SW 1271 (cell line): ENCODE measurements around the gene CYP4F22.
"Not testable (repeated sequence)": the region's sequence is repeated elsewhere in the genome, so short reads cannot be mapped to it uniquely, and the experiment has no call there.

Experiments used
- DNase-seq, 2 experiments: peaks; one replicate each; lab custom pipeline; 2025; lab: John Stamatoyannopoulos, UW

The CYP4F22 gene

GRCh38 chr19:15495151-15495550 lies 13.2 kb upstream of the CYP4F22 start:
- DNase-seq = no peak

- DNase-seq = no peak
These were observed 10.0 kb upstream of the CYP4F22 start for GRCh38 chr19:15498156-15498858.

DNA sequence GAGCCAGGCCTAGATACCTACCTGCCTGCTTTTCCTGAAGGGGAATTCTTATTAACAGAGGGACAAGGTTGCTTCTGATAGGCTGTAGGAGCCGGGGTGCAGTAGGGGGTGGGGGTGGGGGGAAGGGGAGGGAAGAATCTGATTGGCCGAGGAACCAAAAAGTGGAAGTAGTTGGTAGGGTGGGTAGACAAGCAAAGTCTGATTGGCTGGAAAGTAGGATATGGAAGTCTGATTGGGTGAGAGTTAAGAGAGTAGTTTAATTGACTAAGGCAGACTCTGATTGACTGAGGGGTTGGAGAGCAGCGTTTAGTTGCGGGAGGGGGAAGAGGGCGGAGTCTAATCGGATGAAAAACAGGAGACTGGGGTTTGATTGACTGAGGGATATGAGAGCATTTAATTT lies 9.4 kb upstream of the CYP4F22 start:
- no peak for DNase-seq

DNA sequence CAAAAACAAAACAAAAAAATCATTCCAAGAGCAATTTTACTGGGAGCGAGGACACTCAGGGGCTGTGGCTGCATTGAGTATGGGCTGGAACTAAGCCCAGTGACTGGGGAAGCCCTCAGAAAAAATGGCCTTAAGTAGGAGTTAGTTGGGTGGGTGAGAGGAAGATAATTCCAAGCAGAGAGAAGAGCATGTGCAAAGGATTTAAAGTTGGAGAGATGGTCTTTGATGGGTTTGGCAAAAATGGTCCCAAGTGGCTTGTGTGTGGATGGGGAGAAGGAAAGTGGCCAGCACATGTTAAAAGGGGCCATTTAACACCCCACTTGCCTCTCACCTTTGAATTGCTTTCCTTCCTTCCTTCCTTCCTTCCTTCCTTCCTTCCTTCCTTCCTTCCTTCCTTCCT lies 6.7 kb upstream of the CYP4F22 start:
- no peak for DNase-seq

- no peak for DNase-seq
These were observed 6.1 kb upstream of the CYP4F22 start for GRCh38 chr19:15502264-15502663.

DNA sequence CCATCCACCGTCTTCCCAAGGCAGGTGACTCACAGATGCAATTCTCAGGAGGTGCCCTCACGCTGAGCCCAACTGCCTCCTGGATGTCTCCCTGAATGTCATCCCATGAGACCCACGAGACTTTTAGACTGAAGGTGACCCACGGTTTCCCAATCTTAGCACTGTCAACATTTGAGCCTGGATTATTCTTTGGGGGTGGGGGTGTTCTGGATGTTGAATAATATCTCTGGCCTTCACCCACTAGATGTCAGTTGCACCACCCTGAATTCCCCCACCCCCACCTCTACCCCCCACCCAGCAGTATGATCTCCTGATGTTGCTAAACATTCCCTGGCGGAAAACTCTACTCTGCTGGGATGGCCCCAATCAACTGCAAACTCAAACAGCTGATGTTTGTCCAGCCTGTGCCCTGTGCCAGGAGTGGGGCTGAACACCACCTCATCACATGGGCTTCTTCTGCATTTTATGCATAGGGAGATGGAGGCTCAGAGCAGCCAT lies 2.2 kb upstream of the CYP4F22 start:
- DNase-seq = no peak

DNA sequence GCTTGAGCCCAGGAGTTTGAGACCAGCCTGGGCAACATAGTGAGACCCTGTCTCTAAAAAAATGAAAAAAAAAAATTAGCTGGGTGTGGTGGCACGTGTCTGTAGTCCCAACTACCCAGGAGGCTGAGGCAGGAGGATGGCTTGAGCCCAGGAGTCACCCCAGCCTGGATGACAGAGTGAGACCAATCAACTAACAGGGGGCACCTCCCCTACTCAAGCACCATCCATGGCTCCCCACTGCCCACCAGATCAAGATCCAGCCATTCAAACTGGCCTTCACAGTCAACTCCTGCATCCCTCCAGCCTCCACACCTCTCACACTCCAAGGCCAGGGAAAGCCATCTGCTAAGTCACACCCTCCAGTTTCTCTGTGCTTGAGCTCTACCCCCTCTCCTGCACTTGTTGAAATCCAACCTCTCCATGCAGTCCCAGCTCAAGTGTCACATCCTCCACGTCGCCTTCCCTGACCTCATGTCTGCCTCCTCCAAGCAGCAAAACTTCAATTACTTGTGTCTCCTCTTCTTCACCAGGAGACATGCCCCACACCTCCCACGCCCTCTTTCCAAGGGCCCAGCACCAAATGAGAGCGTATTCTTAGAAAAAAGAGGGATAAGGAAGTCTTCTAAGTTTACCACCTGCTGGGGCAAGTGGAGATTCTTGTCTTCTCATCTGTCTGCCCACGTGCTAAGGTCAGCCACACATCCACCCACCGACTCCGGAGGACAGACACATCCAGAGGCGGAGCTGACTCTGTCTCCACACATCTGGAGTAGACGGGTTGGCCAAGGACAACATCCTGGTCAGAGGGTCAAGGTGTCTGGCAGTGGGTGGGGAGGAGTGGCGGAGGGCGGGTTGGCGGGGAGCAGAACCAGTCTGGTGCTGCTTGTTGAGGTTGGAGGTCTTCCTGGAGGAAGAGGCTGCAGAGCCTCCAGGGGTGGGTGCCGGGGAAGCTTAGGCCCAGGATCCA lies 974 bp upstream of the CYP4F22 start:
- DNase-seq = no peak

DNA sequence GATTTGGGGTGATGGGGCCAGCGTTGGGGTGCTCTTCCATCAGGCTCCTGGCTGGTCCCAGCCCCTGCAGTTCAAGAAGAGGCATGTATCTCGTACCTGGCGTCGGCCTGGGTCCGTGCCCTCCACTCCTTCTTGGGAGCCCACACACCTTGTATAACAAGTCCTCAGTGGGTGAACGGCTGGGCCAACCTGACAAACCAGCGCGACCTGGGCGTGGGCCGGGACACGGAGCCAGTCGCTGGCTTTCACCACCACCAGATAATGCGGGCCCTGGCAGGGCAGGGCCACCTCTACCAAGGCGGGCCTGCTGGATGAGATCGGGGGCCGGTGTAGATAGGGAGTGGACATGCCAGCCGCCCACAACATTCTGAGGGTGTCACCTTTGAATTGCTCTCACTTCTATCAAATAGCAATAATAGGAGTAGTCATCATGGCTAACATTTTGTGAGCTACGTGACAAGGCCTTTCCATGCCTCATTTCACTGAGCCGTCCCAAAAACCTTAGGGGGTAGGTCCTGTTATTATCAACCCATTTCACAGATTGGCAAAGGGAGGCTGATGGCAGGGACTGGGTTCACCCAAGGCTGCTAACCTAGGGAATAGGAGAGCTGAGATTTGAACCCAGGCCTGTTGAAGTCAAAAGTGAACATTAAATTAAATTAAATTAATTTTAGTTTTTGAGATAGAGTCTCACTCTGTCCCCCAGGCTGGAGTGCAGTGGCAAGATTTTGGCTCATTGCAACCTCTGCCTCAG lies 3.5 kb downstream of the CYP4F22 start:
- DNase-seq = no peak

DNA sequence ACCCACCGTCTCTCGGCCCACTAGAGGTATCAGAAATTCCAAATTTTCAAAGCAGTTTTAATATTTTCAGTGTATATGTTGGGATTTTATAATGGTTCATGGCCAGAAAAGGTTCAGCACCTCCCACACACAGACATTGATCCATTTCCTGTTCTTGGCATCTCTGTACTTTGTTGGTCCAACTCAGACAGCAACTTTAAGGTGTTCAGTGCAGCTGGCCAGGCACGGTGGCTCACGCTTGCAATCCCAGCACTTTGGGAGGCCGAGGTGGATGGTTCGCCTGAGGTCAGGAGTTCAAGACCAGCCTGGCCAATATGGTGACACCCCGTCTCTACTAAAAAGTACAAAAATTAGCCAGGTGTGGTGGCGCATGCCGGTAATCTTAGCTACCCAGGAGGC lies 6.9 kb downstream of the CYP4F22 start:
- DNase-seq = not testable (repeated sequence)

DNA sequence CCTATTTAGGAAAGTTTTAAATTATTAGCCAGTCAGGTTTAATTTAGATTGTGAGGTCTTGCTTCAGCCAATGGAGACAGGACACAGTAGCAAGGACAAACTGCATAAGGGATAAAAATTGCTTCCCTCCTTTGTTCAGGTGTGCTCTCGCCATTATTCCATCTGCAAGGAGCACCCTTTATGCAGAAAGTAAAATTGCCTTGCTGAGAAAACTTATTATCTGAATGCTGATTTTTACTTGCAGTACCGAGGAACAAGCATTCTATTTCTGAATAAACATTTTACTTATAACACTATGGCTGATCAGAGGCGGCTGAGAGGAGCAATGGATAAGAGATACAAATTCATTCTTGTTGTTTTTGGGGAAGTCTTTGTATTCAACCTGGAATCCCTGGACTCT lies 8.0 kb downstream of the CYP4F22 start:
- no peak for DNase-seq

DNA sequence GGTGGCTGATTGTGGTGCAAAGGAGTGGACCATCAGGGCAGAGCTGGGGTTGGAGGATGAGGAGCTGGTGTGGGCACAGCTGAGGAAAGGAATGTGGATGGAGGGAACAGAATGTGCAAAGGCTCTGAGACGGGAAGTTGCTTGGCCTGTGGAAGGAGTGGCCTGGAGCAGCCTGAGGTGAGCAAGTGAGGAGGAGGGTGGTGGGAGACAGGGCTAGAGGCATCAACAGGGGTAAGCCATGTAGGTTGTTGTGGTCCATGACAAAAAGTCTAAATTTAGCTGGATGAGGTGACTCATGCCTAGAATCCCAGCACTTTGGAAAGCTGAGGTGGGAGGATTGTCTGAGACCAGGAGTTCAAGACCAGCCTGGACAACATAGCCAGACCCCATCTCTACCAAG lies 9.5 kb downstream of the CYP4F22 start:
- DNase-seq = no peak

- no peak for DNase-seq
These were observed 11.2 kb downstream of the CYP4F22 start for GRCh38 chr19:15519433-15519976.

DNA sequence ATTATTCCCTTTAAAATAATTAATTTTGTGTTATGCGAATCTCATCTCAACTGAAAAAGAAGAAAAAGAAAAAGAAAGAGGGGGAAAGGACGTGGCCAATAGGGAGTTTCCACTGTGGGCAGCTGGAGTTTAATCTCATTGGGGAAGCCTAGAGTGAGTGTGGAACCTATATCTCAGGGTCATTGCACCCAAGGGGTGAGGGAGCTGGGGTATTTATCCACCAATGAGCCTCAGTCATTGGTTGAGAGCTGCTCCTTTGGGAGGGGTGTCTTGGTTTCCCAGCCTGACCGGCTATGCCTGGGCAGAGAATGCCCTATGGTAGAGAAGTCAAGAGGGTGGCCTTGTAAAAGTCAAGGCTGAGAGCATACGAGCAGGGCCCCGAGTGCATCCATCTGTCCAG lies 16.5 kb downstream of the CYP4F22 start:
- no peak for DNase-seq

GRCh38 chr19:15525291-15525690 lies 17.0 kb downstream of the CYP4F22 start:
- no peak for DNase-seq

DNA sequence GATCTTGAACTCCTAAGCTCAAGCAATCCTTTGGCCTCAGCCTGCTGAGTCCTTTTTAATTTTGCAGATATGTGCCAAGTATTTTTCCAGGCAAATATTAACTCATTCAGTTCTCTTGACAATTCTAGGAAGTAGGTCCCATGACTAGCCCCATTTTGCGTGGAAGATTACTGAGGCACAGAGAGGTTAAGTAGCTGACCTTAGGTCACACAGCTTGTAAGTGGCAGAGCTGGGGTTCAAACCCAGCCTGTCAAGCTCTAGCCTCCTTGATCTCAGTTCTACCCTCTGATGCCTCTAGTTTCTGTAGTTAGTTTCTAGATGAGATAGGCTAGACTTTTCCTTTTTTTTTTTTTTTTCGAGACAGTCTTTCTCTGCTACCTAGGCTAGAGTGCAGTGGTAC lies 18.1 kb downstream of the CYP4F22 start:
- no peak for DNase-seq

DNA sequence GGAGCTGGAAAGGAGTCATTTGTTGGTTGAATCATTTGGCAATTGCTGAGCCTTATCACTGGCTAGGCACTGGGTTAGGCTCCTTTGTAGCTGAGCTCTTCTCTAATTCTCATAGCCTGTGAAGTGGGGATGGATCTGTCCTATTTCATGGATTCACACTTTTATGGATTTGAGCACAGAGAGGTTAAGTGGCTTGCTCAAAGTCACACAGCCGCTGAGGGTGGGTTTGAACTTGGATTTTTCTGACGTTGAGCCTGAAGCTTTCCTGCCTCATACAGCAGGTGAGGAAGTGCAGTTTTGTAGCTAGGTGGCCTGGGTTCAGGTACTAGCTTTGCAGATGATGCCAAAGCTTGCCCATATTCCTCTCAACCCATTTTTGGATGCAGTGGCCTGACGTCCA lies 19.4 kb downstream of the CYP4F22 start:
- DNase-seq = no peak

DNA sequence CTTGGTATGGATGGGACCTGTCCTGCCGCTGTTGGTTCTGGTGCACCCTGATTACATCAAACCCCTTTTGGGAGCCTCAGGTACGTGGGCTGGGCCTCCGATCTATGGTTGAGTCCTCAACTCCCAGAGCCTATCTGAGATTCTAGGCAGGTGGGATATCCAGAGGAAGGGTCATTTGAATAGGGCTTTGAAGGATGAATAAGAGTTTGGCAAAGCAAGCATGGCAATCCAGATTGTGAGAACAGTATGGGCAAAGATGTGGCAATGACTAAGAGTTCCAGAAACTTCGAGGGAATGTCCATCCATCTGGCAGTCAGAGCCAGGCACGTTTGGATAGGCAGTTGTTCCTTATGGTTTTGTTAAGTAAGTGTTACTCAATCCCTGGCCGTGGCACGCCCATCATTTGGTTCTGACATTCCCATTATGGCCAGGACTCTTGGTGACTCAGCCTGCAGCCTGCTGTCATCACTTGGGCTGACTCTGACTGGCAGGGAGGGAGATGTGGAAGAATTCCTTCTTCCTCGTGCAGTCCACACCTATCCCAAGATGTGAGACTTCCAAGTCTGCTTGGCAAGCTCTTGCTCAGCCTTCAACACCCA lies 21.5 kb downstream of the CYP4F22 start:
- no peak for DNase-seq

GRCh38 chr19:15532779-15533521 lies 24.6 kb downstream of the CYP4F22 start:
- no peak for DNase-seq

- DNase-seq = not testable (repeated sequence)
These were observed 25.2 kb downstream of the CYP4F22 start for GRCh38 chr19:15533522-15533830.

DNA sequence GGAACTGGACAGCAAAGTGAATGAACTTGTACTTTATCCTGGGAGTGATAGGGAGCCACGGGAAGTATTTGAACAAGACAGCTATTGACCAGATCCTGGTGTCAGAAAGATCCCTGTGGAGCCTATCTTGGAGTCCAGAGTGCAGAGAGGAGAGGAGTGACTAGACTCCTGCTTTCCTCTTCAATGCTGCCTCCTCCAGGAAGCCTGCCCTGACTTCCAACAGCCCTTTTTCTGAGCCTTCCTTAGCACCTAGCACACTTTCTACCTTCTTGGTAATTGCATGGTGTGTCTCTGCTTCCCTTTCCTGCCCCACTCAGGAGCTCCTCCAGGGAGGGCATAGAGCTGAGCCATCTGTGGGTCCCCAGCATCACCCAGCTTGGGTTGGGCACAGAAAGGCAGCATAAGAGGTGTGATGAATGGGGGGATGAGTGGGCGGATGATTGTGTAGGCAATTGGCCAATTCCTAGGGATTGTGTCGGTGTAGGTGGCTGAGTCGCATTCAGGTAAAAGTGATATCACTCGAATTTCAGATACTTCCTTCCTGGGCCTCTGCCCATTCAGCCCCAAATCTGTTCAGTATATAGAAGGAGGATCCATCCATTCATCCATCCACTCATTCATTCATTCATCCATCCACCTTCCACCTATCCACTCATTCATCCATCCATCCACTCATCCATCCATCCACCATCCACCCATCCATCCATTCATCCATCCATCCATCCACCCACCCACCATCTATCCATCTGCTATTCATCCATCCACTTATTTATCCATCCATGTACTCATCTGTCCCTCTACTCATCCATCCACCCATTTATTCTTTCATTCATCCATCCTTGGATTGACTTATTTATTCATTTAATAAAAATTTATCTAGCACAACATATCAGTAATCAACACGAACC lies 26.9 kb downstream of the CYP4F22 start:
- no peak for DNase-seq
